K562 (cell line): ENCODE measurements around the gene VPS35L. TPM values are rescaled to one million over a fixed set of nuclear protein-coding genes. Genes with fewer than 3 reads are reported as not detected.

Experiments
- ATAC-seq: fragments of 200-7000 bp; cut with Tn5 transposase; 3 replicates; pipeline ENCODE4 v1.9.1; 2020; ENCODE audit warnings: moderate library complexity
- BruUV-seq: library from RNA; stranded (reverse); fragments of 400-500 nt; replicated peaks from 2 replicates; lab custom pipeline; 2021; lab: Mats Ljungman, UMichigan
- CTCF ChIA-PET: fragments of 300-600 bp; formaldehyde crosslinking; extraction: SDS; loops from one replicate; lab custom pipeline; 2021; ENCODE audit warnings: low intra/inter-chr PET ratio; lab: Yijun Ruan, JAX
- POLR2A ChIA-PET: fragments of 300-600, 350-650 bp; sonication (Branson Sonifier 250); formaldehyde crosslinking; extraction: SDS; loops from one replicate; lab custom pipeline; 2021; ENCODE audit warnings: antibody characterized with exemption, inconsistent platforms; lab: Yijun Ruan, JAX
- DNase-seq, 4 experiments: peaks; one replicate each; pipeline versions ENCODE4 v3.0.0 to v3.0.0-alpha.2; 2011 to 2018; ENCODE audit warnings: low spot score in 3 of 4, mixed read lengths in 3 of 4; ENCODE audit errors: extremely low read depth in 1 of 4
- FAIRE-seq: peaks from 2 replicates; lab custom pipeline; 2011; peaks lifted over from hg19 to GRCh38; lab: Jason Lieb, UNC
- H2AFZ ChIP-seq: 2 replicates; pipeline ENCODE4 v1.6.0; 2011; ENCODE audit warnings: low read depth, low read length, control low read depth, inconsistent platforms
- H3K27ac ChIP-seq: fragments of 200-600 bp; 3 replicates; pipeline ENCODE4 v1.8.0; 2011; ENCODE audit warnings: low read depth, mild to moderate bottlenecking, control low read depth, inconsistent platforms, low read length, moderate library complexity, mixed read lengths; ENCODE audit errors: extremely low read depth
- H3K27me3 ChIP-seq, 2 experiments: fragments of 300-600 bp in 1 of 2; 2 replicates in 1 of 2; 3 replicates in 1 of 2; pipeline versions ENCODE4 v1.6.0 to v1.8.0; 2011; ENCODE audit warnings: inconsistent platforms in 2 of 2, low read length in 2 of 2, mild to moderate bottlenecking in 1 of 2, mixed read lengths in 1 of 2, moderate library complexity in 1 of 2; ENCODE audit not compliant: control insufficient read depth in 2 of 2, insufficient read depth in 2 of 2
- H3K36me3 ChIP-seq: fragments of 300-600 bp; 3 replicates; pipeline ENCODE4 v1.8.0; 2011; ENCODE audit warnings: mild to moderate bottlenecking, low read length, inconsistent platforms; ENCODE audit not compliant: control insufficient read depth, insufficient read depth
- H3K4me1 ChIP-seq, 2 experiments: fragments of 200-600 bp in 1 of 2; replicated peaks in 1 of 2; 2 replicates in 1 of 2; 3 replicates in 1 of 2; pipeline versions ENCODE4 v1.5.1 to v1.8.0; 2011; ENCODE audit warnings: inconsistent platforms in 2 of 2, low read length in 2 of 2, mild to moderate bottlenecking in 1 of 2, mixed read lengths in 1 of 2, moderate library complexity in 1 of 2; ENCODE audit not compliant: control insufficient read depth in 2 of 2, insufficient read depth in 2 of 2
- H3K4me2 ChIP-seq: 2 replicates; pipeline ENCODE4 v1.6.1; 2011; ENCODE audit warnings: low read length, control low read depth, inconsistent platforms, mixed read lengths; ENCODE audit not compliant: insufficient read depth
- H3K4me3 ChIP-seq: fragments of 200-600 bp; sonication (generic), shearing (Covaris generic); 2 replicates; pipeline ENCODE4 v1.5.1; 2016; ENCODE audit warnings: control low read depth, inconsistent platforms
- H3K79me2 ChIP-seq: fragments of 200-600 bp; 3 replicates; pipeline ENCODE4 v1.8.0; 2011; ENCODE audit warnings: low read length, inconsistent platforms; ENCODE audit not compliant: control insufficient read depth, insufficient read depth
- H3K9ac ChIP-seq, 2 experiments: 2 replicates each; pipeline versions ENCODE4 v1.6.0 to v1.6.1; 2011; ENCODE audit warnings: low read depth in 2 of 2, low read length in 2 of 2, control low read depth in 1 of 2, inconsistent platforms in 1 of 2, mild to moderate bottlenecking in 1 of 2, mixed read lengths in 1 of 2; ENCODE audit not compliant: insufficient read depth in 1 of 2
- H3K9me1 ChIP-seq: one replicate; pipeline ENCODE4 v1.6.0; 2011; ENCODE audit warnings: inconsistent platforms, mild to moderate bottlenecking, low read length, moderate library complexity; ENCODE audit not compliant: control insufficient read depth, insufficient read depth
- H3K9me3 ChIP-seq: replicated peaks from 2 replicates; pipeline ENCODE4 v1.5.1; 2011; ENCODE audit warnings: low read depth, low read length, inconsistent platforms; ENCODE audit not compliant: control insufficient read depth, insufficient read depth
- H4K20me1 ChIP-seq: replicated peaks from 2 replicates; pipeline ENCODE4 v1.6.1; 2011; ENCODE audit warnings: low read length, inconsistent platforms, mixed read lengths; ENCODE audit not compliant: control insufficient read depth, insufficient read depth
- ELF1 ChIP-seq: fragments of 200-800 bp; sonication (Bioruptor generic); IDR thresholded peaks from 2 replicates; pipeline ENCODE4 v1.6.1; 2016; ENCODE audit warnings: missing genetic modification characterization, missing compliant biosample characterization
- GTF2A2 ChIP-seq: IDR thresholded peaks from 2 replicates; pipeline ENCODE4 v1.6.1; 2016; ENCODE audit warnings: mild to moderate bottlenecking, missing genetic modification characterization, missing compliant biosample characterization
- KDM1A ChIP-seq, 2 experiments: fragments of 450-650 bp; IDR thresholded peaks; 2 replicates each; pipeline ENCODE4 v1.6.1; 2016; ENCODE audit warnings: mild to moderate bottlenecking in 2 of 2
- RUNX1 ChIP-seq: sonication (generic); IDR thresholded peaks from 2 replicates; pipeline ENCODE4 v1.6.1; 2016; ENCODE audit warnings: antibody characterized with exemption, low read depth
- ZBED1 ChIP-seq: IDR thresholded peaks from 2 replicates; pipeline ENCODE4 v1.6.1; 2014
- ZBTB8A ChIP-seq: fragments of 450-650 bp; IDR thresholded peaks from 2 replicates; pipeline ENCODE4 v1.6.1; 2018; ENCODE audit warnings: mild to moderate bottlenecking, moderate library complexity; ENCODE audit not compliant: partially characterized antibody
- ZFP91 ChIP-seq: sonication (generic); formaldehyde crosslinking; IDR thresholded peaks from 2 replicates; pipeline ENCODE4 v1.8.0; 2022; ENCODE audit warnings: mild to moderate bottlenecking, missing genetic modification reagents
- ZNF347 ChIP-seq: fragments of 450-650 bp; formaldehyde crosslinking; IDR thresholded peaks from 2 replicates; pipeline ENCODE4 v1.4.0; 2020; ENCODE audit warnings: low read depth, mild to moderate bottlenecking, moderate library complexity
- WGBS: fragments of 100-300 bp; shearing (Covaris generic); methylation state at CpG from one replicate; pipeline ENCODE4 v1.1.6; 2016; ENCODE audit warnings: low coverage, mixed read lengths; ENCODE audit not compliant: insufficient coverage; ENCODE audit errors: missing lambda C conversion rate; 5-methylcytosine and 5-hydroxymethylcytosine counted together
- in situ Hi-C: fragments of 300-500 bp; cut with MboI; formaldehyde crosslinking; loops from 4 replicates; pipeline ENCODE4 v1.15.0; 2018; ENCODE audit warnings: inconsistent platforms, mixed read lengths
- intact Hi-C: fragments of 100-400 bp; cut with micrococcal nuclease; formaldehyde crosslinking; loops from 2 replicates; pipeline ENCODE4 v1.14.2; 2022
- polyA plus RNA-seq, 8 experiments: library from polyadenylated mRNA; depleted of rRNA in 4 of 8; stranded (reverse) in 5 of 8; unstranded in 3 of 8; fragments of >200 nt; fragmentation: Nextera tagmentation in 2 of 8; fragmentation: Illumina TruSeq in 1 of 8; extraction: Ambion mirVana in 2 of 8; extraction: Trizol in 1 of 8; gene quantifications; 2 replicates each; pipeline versions ENCODE4 v1.2.1 to v1.2.3, GENCODE V29; 2011 to 2014; ENCODE audit warnings: inconsistent platforms in 1 of 8, missing spikeins in 1 of 8
- total RNA-seq, 7 experiments: library from RNA; depleted of rRNA in 6 of 7; stranded (reverse); fragments of >200 nt in 6 of 7; fragmentation: Illumina TruSeq in 2 of 7; extraction: Trizol in 2 of 7; gene quantifications; 2 replicates each; pipeline versions ENCODE4 v1.2.1 to v1.2.3, GENCODE V29; 2011 to 2021; ENCODE audit warnings: low replicate concordance in 1 of 7

Gene VPS35L
- total and polyA plus RNA-seq, 9 of the 15 experiments (the other 6 are each of a cell fraction or from before 2014, with no cell fraction given) = 10.2 to 30.4 (median 20.1) TPM

GRCh38 chr16:19649980-19650379 lies 94.5 kb downstream of the VPS35L start:
- H3K4me3 ChIP-seq = no peak overlapping the region
- CTCF ChIA-PET = no interaction called here
- no TSS peak for BruUV-seq
- no peaks in the 10 kb centered on the region for H4K20me1 ChIP-seq
- no peaks in the 10 kb centered on the region for H3K9me1 ChIP-seq
- DNase-seq = no peak
- H3K36me3 ChIP-seq = peaks cover 8% of the 10 kb centered on the region; the same call in 1 of the 3 replicates
- intact Hi-C loops = no loop called here
- no peaks in the 10 kb centered on the region for H3K9me3 ChIP-seq
- no peak overlapping the region for H2AFZ ChIP-seq
- no peak overlapping the region for H3K27ac ChIP-seq
- FAIRE-seq = no peak
- TF ChIP-seq ZBTB8A = no peak
- no peak for TF ChIP-seq RUNX1
- no peak for TF ChIP-seq KDM1A (IDR thresholded peaks at IDR 0.05)
- TF ChIP-seq ELF1 (tag) = no peak
- no peak for TF ChIP-seq ZBED1
- TF ChIP-seq GTF2A2 (tag) = no peak
- no peak for TF ChIP-seq ZNF347 (CRISPR knock-in tag)
- no peak for TF ChIP-seq ZFP91
- H3K79me2 ChIP-seq = no peaks in the 10 kb centered on the region
- H3K27me3 ChIP-seq = no peaks in the 10 kb centered on the region; a peak in 1 of 5 replicates
- 48% methylated on average over 3 of the region's 3 CpGs for WGBS
- peaks cover 0 to 3% of the 10 kb centered on the region in 2 experiments; a peak in 1 of 5 replicates for H3K4me1 ChIP-seq
- ATAC-seq = no peak
- POLR2A ChIA-PET = interaction anchor here (0.7 to 2.0 kb wide), 4 partner anchors 9 to 68 kb away, joined by 3 to 7 read pairs (median 4); partner anchors contain the start of gene IQCK
- in situ Hi-C loops = no loop called here
- H3K4me2 ChIP-seq = no peak overlapping the region
- H3K9ac ChIP-seq = no peak overlapping the region
